CD1c-positive myeloid dendritic cell (primary cell): ENCODE results near the gene GLI2.

Experiments used
- DNase-seq: peaks from one replicate; pipeline ENCODE4 v3.0.0-alpha.2; 2016; ENCODE audit errors: extremely low spot score

The GLI2 gene

DNA sequence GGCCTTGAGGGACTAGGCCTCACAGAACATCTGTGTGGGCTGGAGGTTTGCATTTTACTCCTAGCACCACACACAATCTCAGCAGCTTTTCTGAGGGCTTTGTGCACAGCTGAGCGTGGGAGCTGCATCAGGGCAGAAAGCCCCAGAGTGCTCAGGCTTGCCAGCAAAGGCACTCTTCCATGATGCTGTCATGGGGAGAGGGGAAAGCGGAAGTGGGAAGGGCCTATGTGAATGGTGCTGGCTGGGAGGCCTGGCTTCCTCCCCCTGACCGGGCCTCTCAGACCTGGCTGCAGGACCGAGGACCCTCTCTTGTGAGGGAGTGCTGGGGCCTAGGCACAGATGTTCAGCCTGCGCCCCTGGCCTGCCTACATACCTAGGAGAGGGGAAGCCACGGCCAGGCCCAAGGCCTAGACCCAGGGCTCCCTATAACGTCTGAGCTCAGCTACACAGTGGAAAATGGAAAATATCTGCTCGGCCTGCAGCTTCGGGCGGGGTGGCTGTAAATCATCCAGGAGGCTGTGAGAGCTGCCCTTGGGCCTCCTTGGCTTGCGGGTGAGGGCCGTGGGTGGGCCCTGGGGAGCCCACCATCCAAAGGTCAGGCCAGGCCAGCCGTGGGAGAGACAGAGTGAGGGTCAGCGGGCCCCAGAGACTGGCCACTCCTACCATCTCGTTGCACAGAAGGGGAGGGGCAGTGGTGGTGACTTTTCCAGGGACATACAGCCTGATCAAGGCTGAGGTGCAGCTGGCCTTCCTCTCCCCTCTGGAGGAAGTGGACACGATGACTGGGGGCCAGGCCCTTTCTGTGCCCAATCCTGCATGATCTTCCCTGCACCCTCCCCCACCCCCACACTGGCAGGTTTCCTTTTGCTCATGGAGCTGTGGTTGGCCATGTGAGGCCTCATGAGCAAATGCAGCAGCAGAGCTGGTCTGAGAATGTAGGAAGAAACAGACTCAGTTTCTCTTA lies 22.8 kb downstream of the GLI2 start:
- DNase-seq = no peak

DNA sequence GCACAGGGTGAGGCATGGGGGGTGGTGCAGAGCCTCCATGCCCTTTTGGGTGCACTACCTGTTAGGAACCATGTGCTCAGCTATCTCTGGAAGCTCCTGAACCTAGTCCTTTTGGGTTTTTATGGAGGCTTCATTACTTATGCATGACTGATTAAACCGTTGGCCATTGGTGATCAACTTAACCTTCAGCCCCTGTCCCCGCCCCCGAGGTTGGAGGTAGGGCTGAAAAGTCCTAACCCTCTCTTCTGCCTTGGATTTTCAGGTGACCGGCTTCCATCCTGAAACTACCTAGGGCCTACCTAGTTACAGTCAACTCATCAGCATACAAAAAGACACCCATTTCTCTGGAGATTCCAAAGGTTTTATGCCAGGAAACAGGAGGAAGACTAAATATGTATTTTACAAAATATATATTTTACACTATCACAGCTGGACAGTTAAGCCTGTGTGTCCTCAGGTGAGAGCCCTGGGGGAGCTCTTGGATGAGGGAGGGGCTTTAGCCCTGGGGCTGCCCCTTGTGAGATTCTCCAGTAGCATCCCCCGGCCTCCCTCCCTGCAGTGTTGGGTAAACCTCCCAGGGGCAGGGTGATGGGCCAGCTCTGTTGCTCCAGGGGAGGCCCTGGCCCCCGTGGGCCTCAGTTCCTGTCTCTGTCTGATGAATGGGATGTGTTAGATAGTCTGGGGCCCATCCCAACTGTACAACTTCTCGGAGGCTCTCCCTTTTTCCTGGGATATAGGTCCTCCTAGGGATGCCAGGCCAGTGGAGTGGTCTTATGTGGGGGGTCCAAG lies 24.1 kb downstream of the GLI2 start:
- DNase-seq = no peak

DNA sequence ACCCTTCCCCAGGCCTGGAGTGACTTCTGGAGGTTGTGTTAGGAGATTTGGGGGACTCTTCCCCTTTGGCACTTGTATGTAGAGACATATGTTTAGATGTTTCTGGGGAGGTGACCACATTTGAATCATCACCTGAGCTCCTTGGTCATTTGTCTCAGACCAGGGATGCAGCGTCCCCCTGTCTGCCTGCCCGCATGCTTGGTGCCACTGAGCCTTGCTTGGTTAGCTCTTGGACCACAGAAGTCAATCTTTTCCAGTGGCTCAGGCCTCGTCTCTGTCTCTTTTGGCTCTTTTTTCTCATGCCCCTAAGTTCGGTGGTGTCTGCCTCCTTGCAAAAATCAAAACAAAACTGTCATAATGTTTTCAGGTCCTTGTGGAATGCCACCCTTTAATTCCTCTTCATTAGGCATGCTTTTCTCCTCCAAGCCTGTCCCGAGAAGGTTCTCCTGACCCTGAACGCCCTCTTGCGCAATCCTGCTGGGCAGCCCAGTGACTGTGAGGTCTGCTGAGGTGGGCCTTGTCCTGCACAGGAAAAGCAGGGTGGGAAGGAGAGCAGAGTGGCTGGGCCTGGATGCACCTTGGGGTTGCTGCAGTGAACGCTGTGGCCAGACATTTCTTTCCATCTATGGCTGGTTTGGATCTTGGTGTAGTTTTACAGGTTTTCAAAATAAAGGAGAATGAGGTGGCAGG lies 24.9 kb downstream of the GLI2 start:
- DNase-seq = no peak

DNA sequence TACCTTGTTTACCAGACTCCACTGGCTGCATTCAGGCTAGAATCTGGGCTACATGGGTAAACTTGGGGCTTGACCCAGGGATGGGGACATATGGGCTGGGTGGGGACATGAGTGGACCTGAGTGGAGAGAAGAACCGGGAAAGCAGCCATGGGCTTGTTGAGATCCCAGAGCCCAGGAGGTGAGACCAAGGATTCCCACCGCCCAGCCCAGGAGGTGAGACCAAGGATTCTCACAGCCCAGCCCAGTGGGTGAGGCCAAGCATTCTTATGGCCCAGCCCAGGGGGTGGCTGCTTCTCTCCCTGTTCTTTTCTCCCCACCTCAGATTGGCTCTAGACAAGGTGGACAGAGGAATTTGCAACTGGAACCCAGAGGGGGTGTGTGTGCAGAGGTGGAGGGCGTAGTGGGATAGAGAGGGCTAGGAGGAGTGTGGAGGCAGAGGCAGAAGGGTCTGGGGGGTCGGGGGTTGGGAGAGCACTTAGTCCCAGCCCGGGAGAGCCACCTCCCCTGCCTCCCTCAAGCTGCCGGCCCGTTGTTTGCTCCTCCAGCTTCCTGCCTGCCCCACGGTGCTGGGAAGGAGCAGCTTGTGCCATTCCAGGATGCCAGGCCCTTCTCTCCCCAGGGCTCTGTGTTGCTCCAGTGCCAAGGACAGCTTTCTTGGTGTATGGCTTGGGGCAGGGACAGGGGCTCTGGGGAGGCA lies 25.6 kb downstream of the GLI2 start:
- no peak for DNase-seq

DNA sequence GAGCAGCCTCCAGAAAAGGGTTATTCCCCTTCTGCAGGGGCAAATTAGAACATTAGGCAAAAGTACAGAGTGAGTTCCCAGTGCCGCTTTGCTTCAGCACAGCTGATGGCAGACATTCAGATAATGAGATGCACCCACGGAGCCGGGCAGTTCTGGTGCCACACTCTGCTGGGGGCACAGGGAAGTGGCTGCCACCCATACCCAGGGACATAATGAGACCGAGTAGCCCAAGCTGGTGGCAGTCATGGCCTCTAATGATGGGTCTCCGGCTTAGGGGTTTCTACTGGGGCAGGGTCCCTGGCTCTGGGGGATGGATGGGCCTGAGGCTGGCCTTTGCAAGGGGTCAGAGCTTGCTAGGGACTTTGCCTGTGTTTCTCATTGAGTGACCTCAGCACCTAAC lies 26.2 kb downstream of the GLI2 start:
- no peak for DNase-seq

DNA sequence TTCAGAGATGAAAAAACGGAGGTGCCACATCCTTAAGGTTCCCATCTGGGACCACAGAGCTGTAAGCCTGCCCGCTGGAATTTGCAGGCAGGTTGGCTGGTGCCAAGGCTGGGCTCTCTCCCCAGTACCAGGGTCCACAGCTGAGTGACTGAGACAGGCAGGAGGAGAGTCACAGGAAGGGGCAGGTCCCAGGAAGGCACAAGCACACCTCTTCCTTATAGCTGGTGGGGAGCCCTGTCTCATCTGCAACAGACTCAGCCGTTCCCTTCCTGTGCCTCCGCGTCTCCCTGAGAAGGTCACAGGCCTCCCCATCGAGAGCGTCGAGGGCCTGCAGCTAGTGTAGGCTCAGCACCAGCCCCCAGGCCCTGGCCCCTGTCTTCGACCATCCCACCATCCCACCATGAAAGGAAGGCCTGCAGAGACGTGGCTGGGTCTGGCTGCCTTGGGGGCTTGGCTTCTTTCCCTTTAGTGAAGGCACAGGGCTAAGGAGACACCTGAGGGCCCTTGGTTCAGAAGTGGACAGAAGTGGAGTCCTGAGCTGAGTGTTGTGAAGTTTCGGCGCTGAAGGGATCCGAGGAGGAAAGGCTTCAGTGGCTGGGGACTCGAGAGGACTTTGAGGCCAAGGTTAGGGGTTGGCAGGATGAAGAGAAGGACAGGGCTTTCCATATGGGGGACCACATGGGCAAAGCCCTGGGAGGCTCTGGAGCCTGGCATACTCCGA lies 26.8 kb downstream of the GLI2 start:
- no peak for DNase-seq

DNA sequence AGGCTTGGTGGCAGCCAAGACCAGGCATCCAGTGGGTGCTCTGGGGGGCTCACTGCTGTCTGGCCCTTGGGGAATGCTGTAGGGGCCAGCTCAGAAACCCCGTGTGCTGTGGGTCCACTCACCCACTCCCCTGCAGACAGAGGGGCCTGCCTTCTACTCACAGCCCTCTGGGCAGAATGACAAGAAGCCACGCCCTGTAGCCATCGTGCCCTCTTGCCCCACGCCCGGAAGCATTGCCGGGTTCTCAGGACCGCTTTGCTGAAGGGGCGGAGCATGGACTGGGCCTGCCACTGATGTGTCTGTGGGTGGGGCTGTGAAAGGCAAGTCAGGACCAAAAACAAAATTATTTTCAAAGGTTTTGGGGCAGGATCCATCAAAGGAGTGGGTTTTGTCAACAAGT lies 27.8 kb downstream of the GLI2 start:
- no peak for DNase-seq

DNA sequence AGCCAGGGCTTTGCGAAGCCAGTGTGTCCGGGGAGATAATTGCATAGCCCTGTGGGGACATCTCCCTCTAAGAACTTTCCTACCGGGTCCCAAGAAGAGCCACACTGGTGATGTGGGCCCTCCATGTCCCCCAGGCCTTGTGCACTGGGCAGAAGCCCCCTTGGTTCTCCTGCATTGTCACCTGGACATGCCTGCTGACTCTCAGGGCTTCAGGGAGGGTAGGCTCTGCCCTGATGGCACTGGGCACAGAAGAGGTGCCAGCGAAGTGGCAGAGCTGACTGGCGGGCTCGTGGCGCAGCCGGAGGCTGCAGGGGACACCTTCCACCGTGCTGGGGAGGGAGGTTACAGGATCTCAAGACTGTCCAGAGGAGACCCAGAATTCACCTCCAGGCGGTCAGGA lies 28.3 kb downstream of the GLI2 start:
- no peak for DNase-seq

DNA sequence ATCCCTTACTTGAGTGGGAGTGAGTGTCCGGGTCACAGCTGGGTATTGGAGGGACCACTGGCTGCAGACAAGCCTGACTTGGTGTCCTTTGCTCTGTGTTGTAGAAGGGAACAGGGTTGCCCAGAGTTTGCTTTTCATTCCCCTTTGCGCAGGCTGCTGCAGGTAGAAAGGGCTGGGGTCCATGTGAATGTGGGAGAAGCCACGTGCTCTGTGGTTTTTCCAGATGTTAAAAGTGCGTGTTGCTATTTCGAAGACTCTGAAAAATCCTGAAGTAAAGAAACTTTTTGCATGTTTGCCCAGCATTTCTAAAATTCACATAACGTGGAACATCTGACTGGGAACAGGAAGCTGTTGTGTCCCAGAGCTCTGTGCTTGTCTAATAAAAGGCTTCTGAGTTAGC lies 28.8 kb downstream of the GLI2 start:
- no peak for DNase-seq

DNA sequence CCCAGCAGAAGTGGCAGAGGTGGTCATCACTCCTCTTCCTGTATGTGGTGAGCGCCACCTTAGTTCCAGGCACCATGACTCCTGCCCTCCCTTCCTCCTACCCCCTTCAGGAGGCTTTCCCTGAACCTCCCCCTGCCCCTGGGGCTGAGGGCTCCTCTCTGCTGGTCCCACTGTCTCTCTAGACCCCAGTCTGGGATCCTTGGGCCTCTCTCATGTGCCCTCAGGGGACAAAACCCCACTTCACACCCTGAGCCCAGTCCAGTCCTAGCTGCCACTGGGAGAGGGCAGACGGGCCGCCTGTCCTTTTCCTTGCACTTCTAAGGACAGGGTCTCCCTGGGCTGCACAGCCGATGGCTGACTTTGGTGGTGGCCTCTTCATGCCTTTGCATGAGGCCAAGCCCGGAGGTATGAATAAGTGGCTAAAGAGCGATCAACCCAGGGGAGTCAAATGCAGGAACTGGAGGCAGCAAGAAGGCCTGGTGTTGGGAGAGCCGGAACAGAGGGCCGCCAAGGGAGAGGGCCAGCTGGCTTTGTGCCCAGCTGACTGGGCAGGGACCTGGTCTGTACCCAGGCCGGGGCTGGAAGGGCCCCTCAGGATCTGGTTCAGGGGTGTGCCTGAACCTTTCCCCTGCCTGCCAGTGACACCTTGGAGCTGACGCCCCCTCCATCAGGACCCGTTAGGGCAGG lies 29.5 kb downstream of the GLI2 start:
- no peak for DNase-seq

DNA sequence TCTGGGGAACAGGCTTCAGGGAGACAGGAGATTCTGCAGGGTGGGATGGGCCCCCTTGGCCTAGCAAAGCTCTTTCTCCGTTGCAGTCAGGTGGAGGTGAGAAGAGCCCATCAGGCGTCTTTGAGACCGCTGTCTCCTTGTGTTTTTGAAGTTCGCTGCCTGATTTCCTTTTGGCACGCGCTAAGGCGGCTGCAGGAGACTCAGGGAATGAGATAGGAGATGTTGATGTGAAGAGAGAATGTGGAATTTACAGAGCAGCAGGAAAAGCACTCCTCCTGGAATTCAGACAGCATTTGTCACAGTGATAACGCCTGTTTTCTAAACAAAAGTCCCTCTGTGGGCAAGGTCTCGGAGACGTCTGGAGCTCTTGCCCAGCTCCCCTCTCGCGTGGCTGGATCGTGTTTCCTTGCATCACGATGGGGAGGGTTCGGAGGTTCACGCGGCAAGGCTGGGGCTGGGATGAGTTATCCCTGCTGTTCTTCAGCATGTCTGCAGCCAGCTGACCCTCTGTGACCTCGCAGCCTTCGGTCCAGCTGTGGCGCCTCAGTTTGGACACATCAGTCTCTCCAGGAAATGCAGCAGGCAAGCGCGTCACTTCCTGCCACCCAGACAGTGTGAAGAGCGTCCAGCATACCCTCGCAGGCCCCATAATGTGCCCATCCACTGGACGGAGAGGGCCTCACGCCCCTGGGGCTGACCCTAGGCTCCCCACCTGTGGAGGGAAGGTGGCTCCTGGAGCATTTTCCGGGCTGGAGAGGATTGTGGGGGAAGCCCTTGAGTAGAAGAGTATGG lies 30.2 kb downstream of the GLI2 start:
- no peak for DNase-seq

DNA sequence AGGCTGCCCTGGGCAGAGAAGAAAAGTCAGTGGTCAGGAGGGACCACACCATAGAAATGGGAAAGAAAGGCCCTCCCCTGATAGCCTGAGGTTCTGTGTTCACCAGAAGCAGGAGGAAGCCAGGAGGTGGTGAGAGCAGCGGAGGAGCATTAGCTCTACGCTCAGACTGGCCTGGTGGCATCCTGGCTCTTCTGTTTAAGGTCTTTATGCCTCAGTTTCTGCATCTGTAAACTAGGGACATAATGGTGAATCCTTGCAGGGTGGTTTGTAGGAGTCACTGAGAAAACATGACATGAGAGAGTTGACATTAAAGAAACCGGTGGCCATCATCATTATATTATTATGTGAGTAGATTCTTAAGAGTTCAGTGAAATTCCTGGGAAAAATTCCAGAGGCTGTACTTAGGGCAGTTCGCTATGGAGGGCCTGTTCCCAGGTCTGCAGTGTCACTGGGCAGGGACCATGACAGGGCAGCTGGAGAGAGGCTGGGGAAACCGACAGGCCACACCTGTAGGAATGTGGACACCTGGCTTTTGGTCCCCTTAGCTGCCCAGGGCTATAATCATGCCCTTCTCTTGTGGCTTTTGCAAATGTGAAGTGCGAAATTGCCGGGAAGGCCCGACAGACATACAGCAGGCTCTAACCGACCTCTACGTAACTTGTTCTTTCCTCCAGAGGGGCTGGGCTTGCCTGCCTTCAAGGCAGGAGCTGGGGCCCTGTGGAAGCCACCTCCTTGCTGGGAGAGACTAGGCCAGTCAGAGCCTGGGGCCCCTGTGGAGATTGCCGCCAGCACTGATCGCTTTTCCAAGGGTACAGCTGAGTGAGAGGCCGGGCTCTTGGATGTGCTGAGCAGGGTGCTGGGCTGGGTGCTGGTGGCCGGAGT lies 31.0 kb downstream of the GLI2 start:
- no peak for DNase-seq

DNA sequence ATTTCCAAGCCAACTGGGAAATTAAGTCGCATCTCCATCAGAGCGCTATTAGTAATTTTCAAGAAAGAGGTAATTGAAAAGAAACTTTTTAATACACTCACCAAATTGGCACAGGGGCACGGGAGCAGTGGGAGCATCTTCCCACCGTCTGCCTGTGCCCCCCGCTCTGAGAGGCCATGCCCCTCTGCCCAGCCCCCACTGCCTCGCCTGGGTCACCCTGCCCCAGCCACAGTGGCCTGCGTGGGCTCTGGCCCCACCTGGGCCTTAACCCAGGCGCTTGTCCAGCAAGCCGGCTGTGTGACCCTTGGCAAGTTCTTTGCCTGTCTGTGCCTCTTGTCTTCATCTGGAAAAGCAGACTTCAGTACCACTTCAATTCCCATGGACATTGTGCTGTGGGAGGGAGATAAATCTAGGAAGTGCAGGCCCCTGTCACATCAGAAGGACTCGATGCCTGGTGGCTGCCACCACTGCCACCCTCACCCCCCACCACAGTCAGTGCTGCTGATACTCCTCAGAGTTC lies 31.9 kb downstream of the GLI2 start:
- DNase-seq = no peak

DNA sequence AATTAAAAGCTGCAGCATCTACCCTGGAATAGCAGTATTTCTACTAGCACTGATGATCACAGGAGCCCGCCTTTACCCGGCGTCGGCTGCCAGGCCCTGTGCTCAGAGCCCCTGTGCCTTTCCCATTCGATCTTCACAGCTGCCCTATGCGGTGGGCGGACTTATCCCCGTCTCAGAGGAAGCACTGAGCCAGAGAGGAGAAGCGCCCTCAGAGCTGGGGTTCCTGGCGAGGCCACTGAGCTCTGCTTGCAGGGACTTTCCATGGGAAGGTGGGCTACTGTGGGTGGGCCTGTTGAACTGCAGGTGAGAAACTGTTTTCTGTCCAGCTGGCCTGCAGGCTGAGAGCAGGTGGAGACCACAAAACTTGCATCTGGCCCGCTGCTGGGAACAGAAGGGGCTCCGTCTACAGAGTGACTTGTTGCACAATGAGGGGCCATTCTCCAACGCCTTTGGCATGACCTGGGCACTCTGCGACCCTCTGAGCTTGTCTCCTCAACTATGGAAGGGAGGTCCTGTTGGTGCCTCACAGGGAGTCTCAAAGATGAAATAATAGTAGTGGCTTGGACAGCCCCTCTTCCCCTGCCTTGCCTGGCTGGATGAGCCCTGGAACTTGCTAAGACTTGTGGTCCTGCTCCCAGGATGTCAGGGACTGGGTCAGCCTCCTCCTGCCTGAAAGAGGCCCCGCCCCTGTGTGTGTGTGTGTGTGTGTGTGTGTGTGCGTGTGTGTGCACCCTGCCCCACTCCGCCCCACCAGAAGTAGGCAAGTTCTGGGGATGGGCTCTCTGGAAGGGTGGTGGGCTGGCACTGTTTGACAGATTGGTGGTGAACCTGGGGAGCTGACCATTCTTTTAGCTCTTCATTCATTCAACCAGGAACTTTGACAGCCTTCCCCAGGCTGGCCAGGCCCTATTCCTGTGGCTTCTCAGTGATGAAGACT lies 32.7 kb downstream of the GLI2 start:
- no peak for DNase-seq

DNA sequence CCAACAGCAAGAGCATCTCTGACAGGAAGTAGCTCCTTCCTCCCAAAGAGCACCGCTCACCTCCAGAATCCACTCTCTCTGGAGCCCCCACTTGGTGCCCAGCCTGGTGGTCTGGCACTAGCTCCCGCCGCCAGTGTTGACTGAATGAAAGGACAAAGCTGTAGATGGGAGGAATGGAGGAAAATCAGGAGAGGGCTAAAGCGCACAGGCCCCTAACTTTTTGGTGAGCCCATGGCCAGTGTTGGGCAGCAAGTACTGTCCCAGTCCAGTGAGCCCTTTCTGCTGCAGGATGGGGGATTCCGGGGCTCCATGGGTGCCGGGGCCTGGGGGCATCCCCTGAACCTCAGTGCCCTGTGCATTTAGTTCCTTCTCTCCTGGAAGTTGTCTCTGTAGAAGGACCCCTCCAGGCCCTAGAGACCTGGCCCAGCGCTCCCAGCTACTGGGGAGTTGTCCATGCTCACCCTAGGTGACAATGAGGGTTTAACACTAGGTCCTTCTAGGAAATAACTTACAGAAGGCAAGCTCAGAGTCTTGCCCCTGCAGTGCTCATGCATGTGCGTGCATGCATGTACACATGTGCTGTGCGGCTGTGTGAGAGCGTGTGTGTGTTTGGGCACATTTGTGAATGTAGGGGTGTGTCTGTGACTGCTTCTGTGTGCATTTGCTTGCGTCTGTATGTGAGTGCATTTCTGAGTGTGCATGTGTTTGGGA lies 33.6 kb downstream of the GLI2 start:
- DNase-seq = no peak

DNA sequence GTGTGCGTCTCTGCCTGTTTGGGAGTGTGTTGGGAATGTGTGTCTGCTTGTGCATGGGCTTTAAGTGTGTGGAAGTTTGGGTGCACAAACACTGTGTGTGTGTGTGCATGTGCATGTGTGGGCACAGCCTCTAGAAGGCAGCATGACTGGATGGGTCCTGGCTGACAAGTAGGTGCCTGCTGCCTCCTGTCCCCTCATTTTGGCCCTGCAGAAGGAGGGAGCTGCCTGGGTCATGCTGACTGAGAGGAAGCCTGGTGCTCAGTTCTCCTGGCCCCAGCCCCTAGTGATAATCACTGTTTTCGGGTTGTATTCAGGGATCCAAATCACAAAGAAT lies 34.1 kb downstream of the GLI2 start:
- no peak for DNase-seq

DNA sequence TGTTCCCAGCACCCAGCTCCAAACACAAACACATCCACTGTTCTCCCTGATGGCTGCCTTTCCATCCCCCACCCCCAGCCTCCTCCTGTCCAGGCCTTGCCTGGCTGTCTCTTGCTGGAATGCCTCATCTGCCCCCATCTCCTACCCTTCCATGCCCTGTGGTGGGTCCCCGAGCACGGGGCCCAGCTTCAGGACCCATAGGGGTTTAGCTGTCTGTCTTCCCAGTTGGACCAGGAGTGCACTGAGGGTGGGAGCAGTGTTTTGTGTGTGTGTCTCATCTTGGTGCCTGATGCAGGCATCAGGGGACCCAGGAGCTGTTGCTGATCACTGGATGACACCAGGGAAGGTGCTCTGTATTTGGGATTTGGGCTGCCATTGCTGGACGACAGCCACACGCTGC lies 34.5 kb downstream of the GLI2 start:
- DNase-seq = no peak
